Measurements from ENCODE around the gene ZSWIM2.

Gene ZSWIM2

DNA sequence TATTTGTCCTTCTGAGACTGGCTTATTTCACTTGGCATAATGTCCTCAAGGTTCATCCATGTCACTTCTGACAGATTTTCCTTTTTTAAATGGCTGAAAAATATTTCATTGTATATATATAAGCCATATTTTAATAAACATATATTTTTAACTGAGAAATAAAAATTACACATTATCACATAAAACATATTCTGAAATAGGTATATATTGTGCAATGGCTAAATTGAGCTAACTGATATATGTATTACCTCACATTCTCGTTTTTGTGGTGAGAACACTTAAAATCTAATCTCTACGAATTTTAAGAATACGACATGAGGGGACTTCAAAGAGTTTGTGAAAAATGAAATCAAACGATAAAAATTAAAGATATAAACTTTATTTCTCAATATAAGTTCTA is 25.7 kb upstream of the ZSWIM2 start:
- Histone ChIP-seq H3K4me1 (no peaks in the 10 kb centered on the region), H3K36me3 (replicated peaks) (no peaks in the 10 kb centered on the region), H3K4me3 (no peak overlapping the region), H3K27me3 (ENCODE audit: low read depth) (no peaks in the 10 kb centered on the region), H3K9me3 (no peaks in the 10 kb centered on the region)
- in situ Hi-C loops (cut with MboI; ENCODE audit: low sequenced_read_pairs): no loop called here
- no peak for DNase-seq (ENCODE audit: low spot score in 2 of 2)

DNA sequence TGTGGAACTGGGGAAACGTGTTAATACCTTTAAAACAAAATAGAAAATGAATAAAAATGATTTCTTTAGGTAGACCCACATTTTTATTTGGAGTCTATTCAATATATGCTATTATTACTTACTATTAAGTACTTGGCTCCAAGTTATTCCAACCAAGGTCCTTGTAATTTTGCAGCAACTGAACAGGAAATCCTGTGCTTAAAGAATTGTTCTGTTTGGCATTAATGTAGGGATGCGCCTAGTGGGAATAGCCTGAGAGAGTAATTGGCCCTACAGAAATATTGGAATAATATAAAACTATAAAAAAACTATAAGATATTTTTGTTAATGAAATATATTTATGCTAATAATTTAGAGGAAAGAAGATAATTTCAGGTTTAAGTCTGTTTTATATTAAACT is 22.9 kb upstream of the ZSWIM2 start:
- no peak overlapping the region for H3K4me3 ChIP-seq
- no peak for DNase-seq (ENCODE audit: low spot score in 2 of 2)
- H3K9me3 ChIP-seq: no peaks in the 10 kb centered on the region
- in situ Hi-C loops (cut with MboI; ENCODE audit: low sequenced_read_pairs): no loop called here
- no peaks in the 10 kb centered on the region for H3K36me3 ChIP-seq (replicated peaks)
- no peaks in the 10 kb centered on the region for H3K27me3 ChIP-seq (ENCODE audit: low read depth)
- H3K4me1 ChIP-seq: no peaks in the 10 kb centered on the region

DNA sequence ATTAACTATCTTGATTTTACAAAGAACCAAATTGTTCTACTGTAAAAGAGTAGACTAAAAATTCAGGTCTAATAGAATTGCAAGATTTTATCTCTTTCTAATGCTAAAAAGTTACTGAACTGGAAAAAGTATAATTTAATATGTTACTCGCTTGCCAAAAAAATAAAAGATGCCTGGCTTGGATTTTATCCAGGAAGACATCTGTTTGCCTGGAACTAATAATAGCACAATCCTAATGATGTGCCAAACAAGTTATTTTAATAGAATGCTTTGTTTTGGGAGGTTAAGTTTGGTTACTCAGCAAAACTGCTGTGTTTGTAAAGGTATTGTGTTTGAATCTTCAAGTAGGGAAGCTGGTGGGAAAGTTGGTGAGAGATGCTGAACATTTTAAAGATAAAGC is 19.4 kb upstream of the ZSWIM2 start:
- no peaks in the 10 kb centered on the region for H3K36me3 ChIP-seq (replicated peaks)
- H3K4me3 ChIP-seq: no peak overlapping the region
- H3K4me1 ChIP-seq: no peaks in the 10 kb centered on the region
- no peaks in the 10 kb centered on the region for H3K9me3 ChIP-seq
- DNase-seq (ENCODE audit: low spot score in 2 of 2): no peak
- no peaks in the 10 kb centered on the region for H3K27me3 ChIP-seq (ENCODE audit: low read depth)
- in situ Hi-C loops (cut with MboI; ENCODE audit: low sequenced_read_pairs): loop anchor here (10.0 kb wide), 1 partner anchor 596 kb away; no protein-coding TSS in a partner anchor

DNA sequence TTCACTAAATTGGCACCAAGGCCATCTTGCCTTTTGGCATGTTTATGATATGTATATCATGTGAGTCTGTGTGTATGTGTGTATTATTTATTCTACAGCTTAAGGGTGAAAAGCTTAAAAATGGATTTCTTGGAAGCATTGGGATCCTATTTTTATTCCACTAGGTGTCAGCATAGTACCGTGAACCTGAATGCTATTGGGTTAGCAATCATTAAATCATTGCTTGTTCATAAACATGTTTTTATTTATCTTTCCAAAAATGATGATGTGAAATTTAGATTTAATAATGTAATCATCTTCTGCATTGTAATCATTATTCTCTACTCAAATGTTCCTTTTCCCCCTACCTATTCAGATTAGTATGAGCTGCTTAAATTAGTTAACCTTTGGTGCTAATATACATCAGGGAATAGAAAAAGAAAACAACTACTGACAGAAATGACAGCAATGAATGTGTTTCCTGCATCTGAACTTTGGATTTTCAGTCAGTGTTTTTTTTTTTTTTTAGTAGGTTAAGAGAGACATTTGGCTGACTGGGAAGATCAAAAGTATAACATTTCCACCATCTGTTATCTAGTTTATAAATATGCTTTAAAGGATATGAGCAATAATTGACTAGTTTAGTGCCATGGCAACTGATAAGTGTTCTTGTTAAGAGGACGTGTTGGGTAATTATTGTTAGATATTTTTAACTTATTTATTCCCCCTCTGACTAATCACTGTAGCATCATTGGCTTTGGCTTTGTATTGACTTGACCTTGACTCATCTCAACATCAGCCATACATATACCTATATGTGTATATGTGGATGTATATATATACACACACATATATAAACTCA is 14.1 kb upstream of the ZSWIM2 start:
- H3K4me1 ChIP-seq: no peaks in the 10 kb centered on the region
- in situ Hi-C loops (cut with MboI; ENCODE audit: low sequenced_read_pairs): loop anchor here (10.0 kb wide), 1 partner anchor 602 kb away; no protein-coding TSS in a partner anchor
- DNase-seq (ENCODE audit: low spot score in 2 of 2): peak in 1 of 2 experiments; percentile 24
- no peak overlapping the region for H3K4me3 ChIP-seq
- H3K27me3 ChIP-seq (ENCODE audit: low read depth): no peaks in the 10 kb centered on the region
- no peaks in the 10 kb centered on the region for H3K36me3 ChIP-seq (replicated peaks)
- H3K9me3 ChIP-seq: no peaks in the 10 kb centered on the region

DNA sequence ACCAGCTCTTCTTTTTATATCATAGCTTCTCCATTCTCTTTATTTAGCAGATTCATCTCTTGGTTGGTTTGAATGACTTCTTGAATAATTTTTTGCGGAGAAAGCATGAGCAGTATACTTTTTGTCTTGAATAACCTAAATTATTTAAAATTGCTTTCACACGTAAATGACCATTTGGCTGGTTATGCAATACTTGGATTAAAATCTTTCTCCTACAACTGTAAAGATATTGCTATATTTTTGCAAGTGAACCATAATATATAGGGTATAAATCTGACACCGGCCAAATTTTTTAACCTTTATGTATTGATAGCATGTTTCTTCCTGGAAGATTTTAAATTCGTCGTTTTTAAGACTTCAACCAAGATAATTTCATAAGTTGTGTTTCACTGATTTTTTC is 6.2 kb upstream of the ZSWIM2 start:
- in situ Hi-C loops (cut with MboI; ENCODE audit: low sequenced_read_pairs): no loop called here
- DNase-seq (ENCODE audit: low spot score in 2 of 2): no peak
- H3K4me3 ChIP-seq: no peak overlapping the region
- H3K4me1 ChIP-seq: 0 out of 2 replicates have a peak, but pooled peaks cover 3% of the 10 kb centered on the region
- no peaks in the 10 kb centered on the region for H3K36me3 ChIP-seq (replicated peaks)
- H3K27me3 ChIP-seq (ENCODE audit: low read depth): no peaks in the 10 kb centered on the region
- no peaks in the 10 kb centered on the region for H3K9me3 ChIP-seq

DNA sequence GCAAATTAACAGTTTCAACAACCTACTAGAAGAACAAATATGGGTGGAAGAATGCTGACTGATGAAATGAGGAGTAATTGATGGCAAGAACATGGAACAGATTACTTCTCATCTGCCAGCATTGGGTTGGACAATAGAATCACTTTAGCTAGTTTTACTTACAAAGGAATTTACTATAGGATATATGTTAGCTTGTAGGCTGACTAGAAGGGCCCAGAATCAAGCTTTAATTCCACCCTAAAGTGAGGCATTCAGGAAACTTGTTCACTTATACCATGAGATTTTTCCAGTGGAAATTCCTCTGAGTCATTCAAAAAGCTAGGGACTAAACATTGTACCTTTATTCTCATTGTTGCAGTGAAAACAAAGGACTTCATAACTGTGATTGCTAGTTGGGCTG is 5.0 kb upstream of the ZSWIM2 start:
- H3K4me1 ChIP-seq: peaks cover 5% of the 10 kb centered on the region; the same call in 1 of the 2 replicates
- in situ Hi-C loops (cut with MboI; ENCODE audit: low sequenced_read_pairs): no loop called here

DNA sequence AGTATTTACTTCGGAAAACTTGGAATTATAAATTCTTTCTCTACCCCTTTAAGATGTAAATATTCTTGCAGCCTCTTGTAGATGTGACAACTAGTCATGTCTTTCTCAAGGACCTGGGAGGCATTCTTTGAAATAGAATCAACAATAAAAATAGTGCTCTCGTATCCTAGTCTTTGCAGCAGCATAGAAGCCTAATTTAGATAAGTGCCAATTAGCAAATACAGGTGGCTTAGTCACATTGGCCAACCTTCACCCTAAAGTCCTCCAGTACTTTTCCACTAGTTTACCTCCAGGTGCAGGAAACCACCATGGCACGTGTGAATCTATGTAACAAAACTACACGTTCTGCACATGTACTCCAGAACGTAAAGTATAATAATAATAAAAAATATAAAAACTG is 3.5 kb upstream of the ZSWIM2 start:
- DNase-seq (ENCODE audit: low spot score in 2 of 2): no peak
- in situ Hi-C loops (cut with MboI; ENCODE audit: low sequenced_read_pairs): no loop called here
- H3K27me3 ChIP-seq (ENCODE audit: low read depth): no peaks in the 10 kb centered on the region
- H3K36me3 ChIP-seq (replicated peaks): no peaks in the 10 kb centered on the region
- H3K4me3 ChIP-seq: no peak overlapping the region
- H3K4me1 ChIP-seq: peaks cover 13% of the 10 kb centered on the region
- no peaks in the 10 kb centered on the region for H3K9me3 ChIP-seq

More for the DNA sequence above, 5.0 kb upstream of the ZSWIM2 start:
- no peak for DNase-seq (ENCODE audit: low spot score in 2 of 2)
- no peaks in the 10 kb centered on the region for H3K36me3 ChIP-seq (replicated peaks)
- no peaks in the 10 kb centered on the region for H3K27me3 ChIP-seq (ENCODE audit: low read depth)
- H3K9me3 ChIP-seq: no peaks in the 10 kb centered on the region
- no peak overlapping the region for H3K4me3 ChIP-seq

DNA sequence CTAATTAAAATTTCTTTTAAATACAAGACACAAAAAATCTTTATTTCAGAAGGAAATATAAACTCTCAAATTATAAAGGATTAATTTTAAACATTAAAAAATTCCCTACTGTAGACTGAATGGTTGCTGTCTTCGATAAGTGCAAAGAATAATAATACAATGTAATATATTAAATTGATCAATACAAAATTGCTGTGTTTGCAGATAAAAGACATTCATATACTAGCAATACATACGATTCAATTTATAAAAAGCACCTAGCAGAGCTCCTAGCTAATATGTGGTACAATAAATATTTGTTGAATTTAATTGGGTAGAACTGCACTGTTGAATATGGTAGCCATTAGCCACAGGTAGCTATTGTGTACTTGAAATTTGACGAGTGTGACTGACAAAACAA is 6.6 kb downstream of the ZSWIM2 start:
- in situ Hi-C loops (cut with MboI; ENCODE audit: low sequenced_read_pairs): no loop called here
- H3K4me1 ChIP-seq: no peaks in the 10 kb centered on the region
- H3K9me3 ChIP-seq: no peaks in the 10 kb centered on the region
- H3K4me3 ChIP-seq: no peak overlapping the region
- H3K36me3 ChIP-seq (replicated peaks): no peaks in the 10 kb centered on the region
- DNase-seq (ENCODE audit: low spot score in 2 of 2): no peak
- no peaks in the 10 kb centered on the region for H3K27me3 ChIP-seq (ENCODE audit: low read depth)

DNA sequence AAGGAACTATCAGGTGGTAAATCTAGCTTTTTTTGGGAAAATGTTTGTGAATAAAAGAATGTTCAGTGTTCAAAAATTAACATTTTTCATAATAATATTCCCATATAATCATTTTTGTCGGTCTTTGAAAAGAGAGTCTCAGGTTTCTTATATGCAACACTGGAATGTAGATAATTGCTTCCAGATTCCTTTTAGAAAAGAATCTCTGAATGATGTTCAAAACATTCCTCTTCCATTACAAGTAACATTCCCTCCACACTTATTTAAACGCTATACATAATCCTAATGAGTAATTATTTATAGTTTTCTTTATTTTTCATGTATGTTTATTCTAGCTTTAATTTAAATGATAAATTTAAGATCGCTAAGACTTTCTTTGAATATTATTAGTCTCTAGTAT is 7.0 kb downstream of the ZSWIM2 start:
- no peaks in the 10 kb centered on the region for H3K36me3 ChIP-seq (replicated peaks)
- H3K9me3 ChIP-seq: no peaks in the 10 kb centered on the region
- no peaks in the 10 kb centered on the region for H3K27me3 ChIP-seq (ENCODE audit: low read depth)
- DNase-seq (ENCODE audit: low spot score in 2 of 2): peak in 1 of 2 experiments; percentile 46
- H3K4me3 ChIP-seq: no peak overlapping the region
- in situ Hi-C loops (cut with MboI; ENCODE audit: low sequenced_read_pairs): no loop called here
- no peaks in the 10 kb centered on the region for H3K4me1 ChIP-seq

DNA sequence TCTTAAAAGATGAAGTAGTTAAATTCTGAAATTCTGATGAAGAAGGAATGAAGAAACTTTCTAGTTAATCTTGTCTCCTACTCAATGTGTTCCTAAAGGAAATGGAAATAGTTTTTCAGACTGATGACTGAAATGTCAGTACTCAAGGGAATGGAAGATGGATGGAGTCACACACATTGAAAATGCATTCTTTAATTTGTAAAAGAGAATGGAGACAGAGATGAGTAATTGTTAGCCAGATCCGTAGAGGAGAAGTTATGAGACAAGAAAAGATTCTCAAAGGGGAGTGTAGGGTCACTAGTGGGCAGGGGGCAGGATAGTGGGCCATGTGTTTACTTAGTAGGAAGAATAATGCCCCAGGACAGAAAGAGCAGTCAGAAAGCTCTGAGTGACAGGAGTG is 13.3 kb downstream of the ZSWIM2 start:
- no peaks in the 10 kb centered on the region for H3K4me1 ChIP-seq
- in situ Hi-C loops (cut with MboI; ENCODE audit: low sequenced_read_pairs): no loop called here
- H3K9me3 ChIP-seq: no peaks in the 10 kb centered on the region
- H3K4me3 ChIP-seq: no peak overlapping the region
- DNase-seq (ENCODE audit: low spot score in 2 of 2): no peak
- no peaks in the 10 kb centered on the region for H3K27me3 ChIP-seq (ENCODE audit: low read depth)
- no peaks in the 10 kb centered on the region for H3K36me3 ChIP-seq (replicated peaks)

DNA sequence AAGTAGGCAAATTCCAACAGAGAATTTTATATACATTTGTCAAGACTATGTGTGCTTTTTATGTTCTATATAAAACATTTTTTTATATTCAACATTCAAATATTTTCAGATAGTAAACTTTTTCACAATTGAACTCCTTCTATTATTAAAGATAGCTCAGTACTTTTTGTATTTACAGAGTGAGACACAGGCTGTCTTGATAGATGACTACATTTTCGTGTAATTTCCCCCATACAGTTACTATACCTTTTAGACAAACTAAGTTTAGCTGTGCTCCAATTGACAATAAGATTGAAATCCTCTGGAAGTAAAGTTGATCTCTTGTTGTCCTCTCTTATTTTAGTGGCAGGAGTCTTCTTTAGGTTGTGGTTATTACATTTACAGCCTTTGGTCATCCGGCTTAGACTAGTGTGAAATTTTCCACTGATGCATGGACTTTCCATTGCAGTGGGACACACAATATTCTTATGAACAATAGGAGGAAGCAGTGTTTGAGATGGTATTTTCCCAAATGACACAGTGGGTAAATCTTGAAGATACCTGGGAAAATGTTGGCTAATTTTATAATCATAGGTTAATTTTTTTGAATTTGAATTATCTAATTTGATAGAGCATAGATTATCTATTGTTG is 21.0 kb downstream of the ZSWIM2 start:
- H3K27me3 ChIP-seq (ENCODE audit: low read depth): no peaks in the 10 kb centered on the region
- H3K9me3 ChIP-seq: no peaks in the 10 kb centered on the region
- in situ Hi-C loops (cut with MboI; ENCODE audit: low sequenced_read_pairs): no loop called here
- no peaks in the 10 kb centered on the region for H3K36me3 ChIP-seq (replicated peaks)
- H3K4me3 ChIP-seq: no peak overlapping the region
- no peaks in the 10 kb centered on the region for H3K4me1 ChIP-seq
- no peak for DNase-seq (ENCODE audit: low spot score in 2 of 2)

DNA sequence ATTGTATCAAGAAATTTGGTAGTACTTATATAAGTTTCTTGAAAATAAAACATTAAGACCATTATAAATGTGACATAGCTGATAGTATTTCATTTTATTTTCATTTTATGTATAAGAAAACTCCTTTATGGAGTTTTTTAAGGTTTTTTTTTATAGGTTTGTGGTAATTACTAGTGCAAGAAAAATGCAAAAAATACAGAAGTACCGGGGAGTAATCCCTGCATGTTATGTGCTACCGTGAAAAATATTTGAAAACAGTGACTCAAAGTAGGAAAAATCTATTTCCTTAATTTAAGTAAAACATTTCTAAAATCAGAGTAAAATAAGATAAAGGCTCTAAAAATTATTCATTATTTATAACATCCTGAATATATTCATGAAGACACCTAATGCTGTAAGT is 21.6 kb downstream of the ZSWIM2 start:
- DNase-seq (ENCODE audit: low spot score in 2 of 2): no peak
- Histone ChIP-seq H3K4me3 (no peak overlapping the region), H3K9me3 (no peaks in the 10 kb centered on the region), H3K27me3 (ENCODE audit: low read depth) (no peaks in the 10 kb centered on the region), H3K4me1 (no peaks in the 10 kb centered on the region), H3K36me3 (replicated peaks) (no peaks in the 10 kb centered on the region)
- in situ Hi-C loops (cut with MboI; ENCODE audit: low sequenced_read_pairs): no loop called here

DNA sequence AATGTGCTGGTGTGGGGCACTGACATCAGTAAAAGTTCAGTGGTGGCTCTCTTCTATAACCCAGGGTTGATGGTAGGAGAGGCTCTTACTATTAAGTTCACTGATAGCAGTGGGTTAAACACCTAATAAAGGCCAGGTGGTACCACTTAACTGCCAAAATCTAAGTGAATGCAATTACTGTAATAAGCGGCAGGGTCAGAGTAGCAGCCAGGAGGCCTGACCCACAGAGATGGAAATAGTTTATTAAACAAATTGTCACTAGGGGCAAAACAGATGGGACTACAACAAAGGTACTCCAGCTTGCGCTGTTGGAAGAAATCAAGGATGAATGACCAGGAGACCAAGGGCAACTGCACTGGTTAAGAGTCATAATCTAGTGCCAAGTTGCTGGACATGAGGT is 26.6 kb downstream of the ZSWIM2 start:
- no peaks in the 10 kb centered on the region for H3K4me1 ChIP-seq
- no peaks in the 10 kb centered on the region for H3K36me3 ChIP-seq (replicated peaks)
- no peak for DNase-seq (ENCODE audit: low spot score in 2 of 2)
- no peak overlapping the region for H3K4me3 ChIP-seq
- H3K9me3 ChIP-seq: no peaks in the 10 kb centered on the region
- 0 out of 2 replicates have a peak, but pooled peaks cover 3% of the 10 kb centered on the region for H3K27me3 ChIP-seq (ENCODE audit: low read depth)
- in situ Hi-C loops (cut with MboI; ENCODE audit: low sequenced_read_pairs): no loop called here

DNA sequence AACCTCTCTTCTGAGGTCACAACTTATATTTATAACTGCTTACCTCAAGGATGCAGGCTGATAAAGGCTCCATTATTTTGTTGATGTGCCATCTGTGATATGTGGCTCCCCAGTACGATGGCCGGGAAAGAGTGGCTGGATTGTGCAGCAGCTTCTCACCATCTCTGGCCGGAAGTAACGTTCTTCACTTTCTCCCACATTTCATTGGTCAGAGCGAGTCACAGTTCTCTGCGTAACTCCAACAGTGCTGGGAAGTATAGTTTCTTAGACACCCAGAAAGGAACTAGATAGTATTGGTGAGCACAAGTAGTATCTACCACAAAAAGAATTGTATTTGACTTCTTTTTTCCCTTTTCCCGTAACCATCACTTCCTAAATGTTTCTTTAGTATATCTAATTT is 28.7 kb downstream of the ZSWIM2 start:
- Histone ChIP-seq H3K4me3 (no peak overlapping the region), H3K4me1 (no peaks in the 10 kb centered on the region), H3K27me3 (ENCODE audit: low read depth) (0 out of 2 replicates have a peak, but pooled peaks cover 3% of the 10 kb centered on the region), H3K36me3 (replicated peaks) (no peaks in the 10 kb centered on the region), H3K9me3 (no peaks in the 10 kb centered on the region)
- in situ Hi-C loops (cut with MboI; ENCODE audit: low sequenced_read_pairs): no loop called here
- DNase-seq (ENCODE audit: low spot score in 2 of 2): no peak

Measured in HAP-1 (cell line).